HCT116 (cell line): ENCODE data around the gene APOC1. TPM values are rescaled to one million over a fixed set of nuclear protein-coding genes. Genes with fewer than 3 reads are reported as not detected.

ENCODE experiments used
- ATAC-seq: fragments of 200-7000 bp; cut with Tn5 transposase; 2 replicates; pipeline ENCODE4 v1.9.1; 2020; ENCODE audit warnings: mild to moderate bottlenecking, moderate library complexity
- BruUV-seq: library from RNA; stranded (reverse); fragments of 400-500 nt; replicated peaks from 2 replicates; lab custom pipeline; 2021; lab: Mats Ljungman, UMichigan
- CTCF ChIA-PET: fragments of 300-600 bp; sonication (Branson Sonifier 250); formaldehyde crosslinking; loops from one replicate; lab custom pipeline; 2021; ENCODE audit warnings: antibody characterized with exemption; lab: Charles Lee
- POLR2A ChIA-PET: fragments of 300-600, 350-600 bp; sonication (Branson Sonifier 250); formaldehyde crosslinking; loops from one replicate; lab custom pipeline; 2021; ENCODE audit warnings: antibody characterized with exemption; lab: Charles Lee
- RAD21 ChIA-PET, 2 experiments: fragments of 300-600 bp; sonication (Branson Sonifier 250); formaldehyde crosslinking; loops; one replicate each; lab custom pipeline; 2023; ENCODE audit warnings: low total read pairs in 2 of 2; ENCODE audit not compliant: uncharacterized antibody in 2 of 2, unreplicated experiment in 2 of 2, low non-redundant PET in 1 of 2; lab: Charles Lee
- DNase-seq: peaks from one replicate; pipeline ENCODE4 v3.0.0-alpha.2; 2010; ENCODE audit warnings: low read depth, low spot score
- H2AFZ ChIP-seq: fragments of 200-600 bp; shearing (Covaris generic), sonication (generic); 2 replicates; pipeline ENCODE4 v1.6.1; 2017; ENCODE audit warnings: low read depth, mixed run types, mixed read lengths, antibody characterized with exemption, low read length; ENCODE audit not compliant: poor library complexity, severe bottlenecking
- H3K27ac ChIP-seq: 2 replicates; pipeline ENCODE4 v1.5.1; 2012; ENCODE audit warnings: low read depth, low read length
- H3K27me3 ChIP-seq: fragments of 200-600 bp; sonication (generic); 2 replicates; pipeline ENCODE4 v1.6.1; 2016; ENCODE audit warnings: mixed run types, low read length, mixed read lengths; ENCODE audit not compliant: insufficient read depth
- H3K36me3 ChIP-seq, 2 experiments: fragments of 200-500 bp in 1 of 2; fragments of 200-600 bp in 1 of 2; sonication (Bioruptor generic) in 1 of 2; sonication (generic) in 1 of 2; 2 replicates each; pipeline versions ENCODE4 v1.5.1 to v1.6.1; 2014 to 2016; ENCODE audit warnings: low read length in 2 of 2, inconsistent platforms in 1 of 2, mixed read lengths in 1 of 2, mixed run types in 1 of 2; ENCODE audit not compliant: insufficient read depth in 2 of 2, control insufficient read depth in 1 of 2
- H3K4me1 ChIP-seq, 2 experiments: fragments of 200-600 bp in 1 of 2; sonication (generic) in 1 of 2; 2 replicates each; pipeline versions ENCODE4 v1.5.1 to v1.6.1; 2012 to 2017; ENCODE audit warnings: low read length in 2 of 2, inconsistent platforms in 1 of 2, mild to moderate bottlenecking in 1 of 2, mixed read lengths in 1 of 2, mixed run types in 1 of 2, moderate library complexity in 1 of 2; ENCODE audit not compliant: insufficient read depth in 2 of 2, control insufficient read depth in 1 of 2
- H3K4me2 ChIP-seq: fragments of 200-600 bp; sonication (generic); 2 replicates; pipeline ENCODE4 v1.6.1; 2017; ENCODE audit warnings: mixed run types, low read length, mixed read lengths
- H3K4me3 ChIP-seq, 2 experiments: fragments of 200-600 bp in 1 of 2; sonication (generic) in 1 of 2; replicated peaks in 1 of 2; 2 replicates each; pipeline ENCODE4 v1.5.1; 2011 to 2016; ENCODE audit warnings: low read length in 2 of 2, control low read depth in 1 of 2, low read depth in 1 of 2, mild to moderate bottlenecking in 1 of 2, mixed read lengths in 1 of 2, mixed run types in 1 of 2
- H3K79me2 ChIP-seq: fragments of 200-600 bp; sonication (generic); 2 replicates; pipeline ENCODE4 v1.6.1; 2017; ENCODE audit warnings: mild to moderate bottlenecking, mixed run types, low read length, moderate library complexity, mixed read lengths; ENCODE audit not compliant: insufficient read depth
- H3K9ac ChIP-seq: fragments of 200-600 bp; sonication (generic); 2 replicates; pipeline ENCODE4 v1.6.1; 2016; ENCODE audit warnings: low read length, mixed read lengths
- H3K9me2 ChIP-seq: fragments of 200-600 bp; sonication (generic), shearing (Covaris generic); 2 replicates; pipeline ENCODE4 v1.6.1; 2017; ENCODE audit warnings: mixed run types, mild to moderate bottlenecking, moderate library complexity; ENCODE audit not compliant: insufficient read depth
- H3K9me3 ChIP-seq, 2 experiments: fragments of 200-500 bp in 1 of 2; fragments of 200-600 bp in 1 of 2; sonication (Bioruptor generic) in 1 of 2; sonication (generic) in 1 of 2; 2 replicates each; pipeline ENCODE4 v1.6.1; 2014 to 2017; ENCODE audit warnings: low read length in 2 of 2, mixed read lengths in 2 of 2, inconsistent platforms in 1 of 2, low read depth in 1 of 2, mild to moderate bottlenecking in 1 of 2, mixed run types in 1 of 2, moderate library complexity in 1 of 2; ENCODE audit not compliant: control insufficient read depth in 1 of 2, insufficient read depth in 1 of 2
- H4K20me1 ChIP-seq: fragments of 200-600 bp; sonication (generic), shearing (Covaris generic); 2 replicates; pipeline ENCODE4 v1.6.1; 2017; ENCODE audit warnings: mixed run types, mild to moderate bottlenecking, moderate library complexity; ENCODE audit not compliant: insufficient read depth
- EGR1 ChIP-seq: IDR thresholded peaks from 2 replicates; pipeline ENCODE4 v1.6.1; 2012; ENCODE audit warnings: low read depth
- EZH2phosphoT487 ChIP-seq: fragments of 200-600 bp; IDR thresholded peaks from 2 replicates; pipeline ENCODE4 v1.6.1; 2018; ENCODE audit warnings: antibody characterized with exemption, borderline replicate concordance
- JUND ChIP-seq: IDR thresholded peaks from 2 replicates; pipeline ENCODE4 v1.6.1; 2012
- POLR2AphosphoS5 ChIP-seq: IDR thresholded peaks from 2 replicates; pipeline ENCODE4 v1.6.1; 2011; ENCODE audit warnings: mild to moderate bottlenecking, low read depth, low read length, moderate library complexity
- SP1 ChIP-seq: IDR thresholded peaks from 2 replicates; pipeline ENCODE4 v1.6.1; 2012; ENCODE audit warnings: low read depth
- SRF ChIP-seq: IDR thresholded peaks from 2 replicates; pipeline ENCODE4 v1.6.1; 2012; ENCODE audit warnings: low read depth
- ZFX ChIP-seq: fragments of 450-650 bp; IDR thresholded peaks from 2 replicates; pipeline ENCODE4 v1.6.1; 2017
- intact Hi-C: fragments of 100-400 bp; cut with micrococcal nuclease; formaldehyde crosslinking; loops from 2 replicates; pipeline ENCODE4 v1.10.0; 2022
- total RNA-seq: library from RNA; stranded (reverse); gene quantifications from one replicate; pipeline ENCODE4 v1.2.1, GENCODE V29; 2021; ENCODE audit not compliant: unreplicated experiment
- TF ChIP-seq, protein P1 (sequence below): IDR thresholded peaks from 2 replicates; pipeline ENCODE4 v1.6.1; 2012
- TF ChIP-seq, protein P2 (sequence below): IDR thresholded peaks from 2 replicates; pipeline ENCODE4 v1.6.1; 2011; ENCODE audit warnings: mild to moderate bottlenecking, low read length, moderate library complexity; ENCODE audit not compliant: insufficient replicate concordance; ENCODE audit errors: extremely low read depth

Gene APOC1
- total RNA-seq, 1 experiment from 2014 or later, result 5.1 TPM

DNA sequence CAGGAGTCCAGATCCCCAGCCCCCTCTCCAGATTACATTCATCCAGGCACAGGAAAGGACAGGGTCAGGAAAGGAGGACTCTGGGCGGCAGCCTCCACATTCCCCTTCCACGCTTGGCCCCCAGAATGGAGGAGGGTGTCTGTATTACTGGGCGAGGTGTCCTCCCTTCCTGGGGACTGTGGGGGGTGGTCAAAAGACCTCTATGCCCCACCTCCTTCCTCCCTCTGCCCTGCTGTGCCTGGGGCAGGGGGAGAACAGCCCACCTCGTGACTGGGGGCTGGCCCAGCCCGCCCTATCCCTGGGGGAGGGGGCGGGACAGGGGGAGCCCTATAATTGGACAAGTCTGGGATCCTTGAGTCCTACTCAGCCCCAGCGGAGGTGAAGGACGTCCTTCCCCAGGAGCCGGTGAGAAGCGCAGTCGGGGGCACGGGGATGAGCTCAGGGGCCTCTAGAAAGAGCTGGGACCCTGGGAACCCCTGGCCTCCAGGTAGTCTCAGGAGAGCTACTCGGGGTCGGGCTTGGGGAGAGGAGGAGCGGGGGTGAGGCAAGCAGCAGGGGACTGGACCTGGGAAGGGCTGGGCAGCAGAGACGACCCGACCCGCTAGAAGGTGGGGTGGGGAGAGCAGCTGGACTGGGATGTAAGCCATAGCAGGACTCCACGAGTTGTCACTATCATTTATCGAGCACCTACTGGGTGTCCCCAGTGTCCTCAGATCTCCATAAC, 8.8 kb upstream of the APOC1 start, which contains the start of gene APOE:
TSS of gene APOE (plus strand) at position 360 of the 724 bp plus-strand sequence. CDS start 829 bp downstream, outside the sequence.
- H3K79me2 ChIP-seq, result no peaks in the 10 kb centered on the region
- no peak within 1 kb of the TSS for H3K4me3 ChIP-seq
- no peak within 1 kb of the TSS for H2AFZ ChIP-seq
- RAD21 ChIA-PET, result no interaction called here
- POLR2A ChIA-PET, result interaction anchor here (0.6 to 0.7 kb wide), 2 partner anchors 49 to 115 kb away, joined by 4 to 6 read pairs; no protein-coding TSS in a partner anchor
- peak within 1 kb of the TSS; percentile 37; the same call in 1 of the 2 replicates for H3K27ac ChIP-seq
- no peak within 1 kb of the TSS for H3K9ac ChIP-seq
- H3K27me3 ChIP-seq, result no peaks in the 10 kb centered on the region
- peaks cover 10 to 41% of the 10 kb centered on the region in 2 experiments for H3K4me1 ChIP-seq
- intact Hi-C loops, result no loop called here
- ATAC-seq, result no peak
- no peaks in the 10 kb centered on the region for H3K9me3 ChIP-seq
- H3K4me2 ChIP-seq, result peak within 1 kb of the TSS; percentile 42
- CTCF ChIA-PET, result interaction anchor here (0.5 to 1.5 kb wide), 4 partner anchors 15 to 202 kb away, joined by 3 to 6 read pairs (median 4); partner anchors contain the start of gene TOMM40
- peaks cover 10 to 21% of the 10 kb centered on the region in 2 experiments; a peak in 3 of 4 replicates for H3K36me3 ChIP-seq
- H3K9me2 ChIP-seq, result no peaks in the 10 kb centered on the region
- DNase-seq, result no peak
- BruUV-seq, result no TSS peak
- TF ChIP-seq SRF, result no peak
- no peak for TF ChIP-seq SP1
- TF ChIP-seq EGR1, result no peak
- no peak for TF ChIP-seq EZH2phosphoT487
- TF ChIP-seq ZFX, result no peak
- TF ChIP-seq POLR2AphosphoS5, result no peak
- no peak for TF ChIP-seq JUND
- TF ChIP-seq, protein P1, sequence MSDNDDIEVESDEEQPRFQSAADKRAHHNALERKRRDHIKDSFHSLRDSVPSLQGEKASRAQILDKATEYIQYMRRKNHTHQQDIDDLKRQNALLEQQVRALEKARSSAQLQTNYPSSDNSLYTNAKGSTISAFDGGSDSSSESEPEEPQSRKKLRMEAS, result no peak
- TF ChIP-seq, protein P2, sequence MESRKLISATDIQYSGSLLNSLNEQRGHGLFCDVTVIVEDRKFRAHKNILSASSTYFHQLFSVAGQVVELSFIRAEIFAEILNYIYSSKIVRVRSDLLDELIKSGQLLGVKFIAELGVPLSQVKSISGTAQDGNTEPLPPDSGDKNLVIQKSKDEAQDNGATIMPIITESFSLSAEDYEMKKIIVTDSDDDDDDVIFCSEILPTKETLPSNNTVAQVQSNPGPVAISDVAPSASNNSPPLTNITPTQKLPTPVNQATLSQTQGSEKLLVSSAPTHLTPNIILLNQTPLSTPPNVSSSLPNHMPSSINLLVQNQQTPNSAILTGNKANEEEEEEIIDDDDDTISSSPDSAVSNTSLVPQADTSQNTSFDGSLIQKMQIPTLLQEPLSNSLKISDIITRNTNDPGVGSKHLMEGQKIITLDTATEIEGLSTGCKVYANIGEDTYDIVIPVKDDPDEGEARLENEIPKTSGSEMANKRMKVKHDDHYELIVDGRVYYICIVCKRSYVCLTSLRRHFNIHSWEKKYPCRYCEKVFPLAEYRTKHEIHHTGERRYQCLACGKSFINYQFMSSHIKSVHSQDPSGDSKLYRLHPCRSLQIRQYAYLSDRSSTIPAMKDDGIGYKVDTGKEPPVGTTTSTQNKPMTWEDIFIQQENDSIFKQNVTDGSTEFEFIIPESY, result no peak
- no peaks in the 10 kb centered on the region for H4K20me1 ChIP-seq
